GM19455 (cell line): ENCODE measurements around the gene CBR3.
"Not testable (repeated sequence)": the region's sequence is repeated elsewhere in the genome, so short reads cannot be mapped to it uniquely, and the experiment has no call there.

Experiments
- ATAC-seq: cut with Tn5 transposase; IDR thresholded peaks from one replicate; pipeline ENCODE4 v1.9.1; 2021; ENCODE audit not compliant: unreplicated experiment

Gene CBR3

GRCh38 chr21:36117286-36117741 lies 17.6 kb upstream of the CBR3 start:
- ATAC-seq = no peak

GRCh38 chr21:36120304-36120888 lies 14.5 kb upstream of the CBR3 start:
- no peak for ATAC-seq

- no peak for ATAC-seq
These were observed 11.9 kb upstream of the CBR3 start for GRCh38 chr21:36122977-36123376.

GRCh38 chr21:36124395-36124794 lies 10.5 kb upstream of the CBR3 start:
- ATAC-seq = no peak

- ATAC-seq = no peak
These were observed 9.2 kb upstream of the CBR3 start for GRCh38 chr21:36125512-36126207.

- ATAC-seq = no peak
These were observed 8.7 kb upstream of the CBR3 start for GRCh38 chr21:36126208-36126565.

- ATAC-seq = no peak
These were observed 8.2 kb upstream of the CBR3 start for GRCh38 chr21:36126621-36127110.

- ATAC-seq = no peak
These were observed 7.5 kb upstream of the CBR3 start for GRCh38 chr21:36127250-36127904.

- no peak for ATAC-seq
These were observed 6.9 kb upstream of the CBR3 start for GRCh38 chr21:36127977-36128376.

GRCh38 chr21:36129219-36129618 lies 5.7 kb upstream of the CBR3 start:
- ATAC-seq = no peak

GRCh38 chr21:36130414-36130762 lies 4.5 kb upstream of the CBR3 start:
- not testable (repeated sequence) for ATAC-seq

GRCh38 chr21:36130839-36131238 lies 4.0 kb upstream of the CBR3 start:
- not testable (repeated sequence) for ATAC-seq

- ATAC-seq = no peak
These were observed 2.2 kb upstream of the CBR3 start for GRCh38 chr21:36132696-36133095.

- no peak for ATAC-seq
These were observed 668 bp downstream of the CBR3 start for GRCh38 chr21:36135391-36136102.

GRCh38 chr21:36139791-36140190 lies 4.9 kb downstream of the CBR3 start:
- ATAC-seq = not testable (repeated sequence)

GRCh38 chr21:36141513-36141925 lies 6.6 kb downstream of the CBR3 start:
- ATAC-seq = peak; percentile 85

GRCh38 chr21:36144233-36144632 lies 9.4 kb downstream of the CBR3 start:
- ATAC-seq = not testable (repeated sequence)

- no peak for ATAC-seq
These were observed 10.4 kb downstream of the CBR3 start for GRCh38 chr21:36145259-36145658.

GRCh38 chr21:36147911-36148310 lies 13.0 kb downstream of the CBR3 start:
- ATAC-seq = no peak

- ATAC-seq = no peak
These were observed 14.0 kb downstream of the CBR3 start for GRCh38 chr21:36148886-36149285.
